GM12878 (cell line): ENCODE data around the gene P3H2. TPM values are rescaled to one million over a fixed set of nuclear protein-coding genes. Genes with fewer than 3 reads are reported as not detected.

ENCODE experiments used
- ATAC-seq: fragments of 200-7000 bp; cut with Tn5 transposase; 3 replicates; pipeline ENCODE4 v1.9.1; 2020; ENCODE audit warnings: mild to moderate bottlenecking, moderate library complexity
- BruUV-seq: library from RNA; stranded (reverse); fragments of 400-500 nt; replicated peaks from 2 replicates; lab custom pipeline; 2021; lab: Mats Ljungman, UMichigan
- CTCF ChIA-PET: fragments of 300-600 bp; sonication (Branson Sonifier 250); formaldehyde crosslinking; extraction: SDS; loops from one replicate; lab custom pipeline; 2021; ENCODE audit warnings: inconsistent platforms; lab: Yijun Ruan, JAX
- POLR2A ChIA-PET: fragments of 350-600 bp; formaldehyde crosslinking; extraction: SDS; loops from one replicate; lab custom pipeline; 2021; ENCODE audit warnings: inconsistent platforms; lab: Charles Lee
- RAD21 ChIA-PET: fragments of 300-600 bp; sonication (Branson Sonifier 250); formaldehyde crosslinking; loops from one replicate; lab custom pipeline; 2023; ENCODE audit warnings: antibody characterized with exemption; ENCODE audit not compliant: unreplicated experiment; lab: Charles Lee
- SMC1A ChIA-PET: fragments of 300-600 bp; sonication (Branson Sonifier 250); formaldehyde crosslinking; loops from one replicate; lab custom pipeline; 2023; ENCODE audit not compliant: unreplicated experiment, uncharacterized antibody; lab: Charles Lee
- DNase-seq: peaks from one replicate; pipeline ENCODE4 v3.0.0-alpha.2; 2011; ENCODE audit warnings: low read depth, low spot score
- FAIRE-seq: peaks from 3 replicates; lab custom pipeline; 2011; peaks lifted over from hg19 to GRCh38; lab: Jason Lieb, UNC
- H2AFZ ChIP-seq: 2 replicates; pipeline ENCODE4 v1.6.0; 2011; ENCODE audit warnings: low read depth, low read length, control low read depth; ENCODE audit not compliant: control insufficient read depth
- H3K27ac ChIP-seq: 2 replicates; pipeline ENCODE4 v1.5.1; 2011; ENCODE audit warnings: control low read depth; ENCODE audit not compliant: control insufficient read depth, insufficient read depth
- H3K27me3 ChIP-seq, 2 experiments: replicated peaks in 1 of 2; 2 replicates each; pipeline versions ENCODE4 v1.6.0 to v1.6.1; 2011; ENCODE audit warnings: low read length in 1 of 2; ENCODE audit not compliant: control insufficient read depth in 2 of 2, insufficient read depth in 2 of 2
- H3K36me3 ChIP-seq, 2 experiments: 2 replicates each; pipeline ENCODE4 v1.5.1; 2011; ENCODE audit warnings: low read length in 1 of 2; ENCODE audit not compliant: control insufficient read depth in 2 of 2, insufficient read depth in 2 of 2
- H3K4me1 ChIP-seq: 2 replicates; pipeline ENCODE4 v1.6.1; 2011; ENCODE audit warnings: mild to moderate bottlenecking, low read length, moderate library complexity, mixed read lengths; ENCODE audit not compliant: control insufficient read depth, insufficient read depth
- H3K4me2 ChIP-seq: 2 replicates; pipeline ENCODE4 v1.6.0; 2011; ENCODE audit warnings: control low read depth; ENCODE audit not compliant: control insufficient read depth, insufficient read depth
- H3K4me3 ChIP-seq: fragments of 200-600 bp; sonication (generic); 2 replicates; pipeline ENCODE4 v1.5.1; 2016
- H3K79me2 ChIP-seq: 2 replicates; pipeline ENCODE4 v1.6.0; 2011; ENCODE audit warnings: low read length; ENCODE audit not compliant: control insufficient read depth, insufficient read depth
- H3K9ac ChIP-seq: 2 replicates; pipeline ENCODE4 v1.8.0; 2011; ENCODE audit warnings: low read length, control low read depth, mixed read lengths; ENCODE audit not compliant: control insufficient read depth, insufficient read depth
- H3K9me3 ChIP-seq: replicated peaks from 3 replicates; pipeline ENCODE4 v1.5.1; 2011; ENCODE audit warnings: mild to moderate bottlenecking, low read length; ENCODE audit not compliant: control insufficient read depth, insufficient read depth
- H4K20me1 ChIP-seq: 2 replicates; pipeline ENCODE4 v1.6.0; 2011; ENCODE audit not compliant: control insufficient read depth, insufficient read depth
- CREM ChIP-seq: IDR thresholded peaks from 2 replicates; pipeline ENCODE4 v1.6.1; 2014; ENCODE audit warnings: antibody characterized with exemption, low read depth
- EED ChIP-seq: sonication (generic); IDR thresholded peaks from 2 replicates; pipeline ENCODE4 v1.6.1; 2016; ENCODE audit warnings: antibody characterized with exemption, low read depth
- FOXM1 ChIP-seq: IDR thresholded peaks from 2 replicates; pipeline ENCODE4 v1.6.1; 2012; ENCODE audit warnings: low read depth, mild to moderate bottlenecking, inconsistent platforms, low read length, moderate library complexity
- IKZF2 ChIP-seq, 2 experiments: fragments of 450-650 bp; IDR thresholded peaks; 2 replicates each; pipeline ENCODE4 v1.6.1; 2017; ENCODE audit warnings: mild to moderate bottlenecking in 2 of 2, moderate library complexity in 2 of 2
- IRF4 ChIP-seq: IDR thresholded peaks from 2 replicates; pipeline ENCODE4 v1.6.1; 2011; ENCODE audit warnings: low read depth, low read length
- JUNB ChIP-seq: IDR thresholded peaks from 2 replicates; pipeline ENCODE4 v1.6.1; 2016; ENCODE audit warnings: antibody characterized with exemption, mild to moderate bottlenecking
- NFIC ChIP-seq: IDR thresholded peaks from 2 replicates; pipeline ENCODE4 v1.6.1; 2012; ENCODE audit warnings: low read depth, mild to moderate bottlenecking, inconsistent platforms, low read length, moderate library complexity
- RUNX3 ChIP-seq: IDR thresholded peaks from 2 replicates; pipeline ENCODE4 v1.6.1; 2012; ENCODE audit warnings: low read length, inconsistent platforms
- SMAD5 ChIP-seq: IDR thresholded peaks from 2 replicates; pipeline ENCODE4 v1.6.1; 2016; ENCODE audit warnings: antibody characterized with exemption, low read depth
- ZBED1 ChIP-seq: IDR thresholded peaks from 2 replicates; pipeline ENCODE4 v1.6.1; 2016; ENCODE audit warnings: borderline replicate concordance
- ZNF217 ChIP-seq: fragments of 450-650 bp; IDR thresholded peaks from 2 replicates; pipeline ENCODE4 v1.6.1; 2017; ENCODE audit warnings: antibody characterized with exemption, mild to moderate bottlenecking
- WGBS: methylation state at CpG from one replicate; pipeline ENCODE4 v1.1.6; 2016; ENCODE audit warnings: low lambda C conversion rate; ENCODE audit not compliant: insufficient replicate concordance, insufficient coverage; ENCODE audit errors: missing lambda C conversion rate; 5-methylcytosine and 5-hydroxymethylcytosine counted together
- in situ Hi-C: fragments of 300-500 bp; cut with MboI; formaldehyde crosslinking; loops from 9 replicates; pipeline ENCODE4 v1.14.3; 2018; ENCODE audit warnings: mixed read lengths
- intact Hi-C: fragments of 100-400 bp; cut with micrococcal nuclease; formaldehyde crosslinking; loops from one replicate; pipeline ENCODE4 v1.14.2; 2022; ENCODE audit not compliant: unreplicated experiment
- polyA plus RNA-seq, 11 experiments: library from polyadenylated mRNA; depleted of rRNA in 4 of 11; unstranded in 6 of 11; stranded (reverse) in 5 of 11; fragments of >200 nt; fragmentation: Nextera tagmentation in 4 of 11; fragmentation: Illumina TruSeq in 1 of 11; extraction: Ambion mirVana in 4 of 11; extraction: Trizol in 1 of 11; gene quantifications; 1 replicate in 1 of 11; 2 replicates in 10 of 11; pipeline versions ENCODE4 v1.2.1 to v1.2.3, GENCODE V29; 2011 to 2016; ENCODE audit warnings: inconsistent platforms in 2 of 11, missing spikeins in 2 of 11, low read depth in 1 of 11
- total RNA-seq, 4 experiments: library from RNA; depleted of rRNA in 3 of 4; stranded (reverse); fragments of >200 nt in 3 of 4; fragmentation: Illumina TruSeq in 1 of 4; extraction: Trizol in 1 of 4; gene quantifications; 2 replicates each; pipeline versions ENCODE4 v1.2.1 to v1.2.3, GENCODE V29; 2013 to 2021
- TF ChIP-seq, protein P1 (sequence below): IDR thresholded peaks from 2 replicates; pipeline ENCODE4 v1.6.1; 2012; ENCODE audit warnings: low read depth, low read length, improper control_type of control experiment

Gene P3H2
- total and polyA plus RNA-seq, 10 of the 15 experiments (the other 5 are each of a cell fraction or from before 2014, with no cell fraction given), result 27.0 to 97.6 (median 83.2) TPM

- no peak overlapping the region for H2AFZ ChIP-seq
- in situ Hi-C loops, result no loop called here
These were observed 106.5 kb downstream of the P3H2 start for GRCh38 chr3:190013943-190014924.

More at GRCh38 chr3:190013943-190014924, 106.5 kb downstream of the P3H2 start:
- SMC1A ChIA-PET, result interaction anchor here (0.8 to 2.7 kb wide), 10 partner anchors 11 to 370 kb away, joined by 3 to 12 read pairs (median 4); no protein-coding TSS in a partner anchor
- TF ChIP-seq EED, result peak; percentile 90
- no peak for TF ChIP-seq SMAD5
- TF ChIP-seq IKZF2 (IDR thresholded peaks at IDR 0.05), result peak in 1 of 2 experiments; percentile 45; a peak in 1 of 4 replicates
- TF ChIP-seq, protein P1, sequence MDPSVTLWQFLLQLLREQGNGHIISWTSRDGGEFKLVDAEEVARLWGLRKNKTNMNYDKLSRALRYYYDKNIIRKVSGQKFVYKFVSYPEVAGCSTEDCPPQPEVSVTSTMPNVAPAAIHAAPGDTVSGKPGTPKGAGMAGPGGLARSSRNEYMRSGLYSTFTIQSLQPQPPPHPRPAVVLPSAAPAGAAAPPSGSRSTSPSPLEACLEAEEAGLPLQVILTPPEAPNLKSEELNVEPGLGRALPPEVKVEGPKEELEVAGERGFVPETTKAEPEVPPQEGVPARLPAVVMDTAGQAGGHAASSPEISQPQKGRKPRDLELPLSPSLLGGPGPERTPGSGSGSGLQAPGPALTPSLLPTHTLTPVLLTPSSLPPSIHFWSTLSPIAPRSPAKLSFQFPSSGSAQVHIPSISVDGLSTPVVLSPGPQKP, result no peak
- TF ChIP-seq JUNB, result peak; percentile 82
- TF ChIP-seq CREM, result peak; percentile 33; the same call in 1 of the 2 replicates
- peak; percentile 85 for TF ChIP-seq RUNX3
- peak; percentile 39; the same call in 1 of the 2 replicates for TF ChIP-seq NFIC
- TF ChIP-seq IRF4, result peak; percentile 50; the same call in 1 of the 2 replicates
- peak; percentile 40; the same call in 1 of the 2 replicates for TF ChIP-seq ZBED1
- TF ChIP-seq FOXM1, result 0 out of 2 replicates have a peak, but pooled peaks have one; percentile 3
- no peak for TF ChIP-seq ZNF217
- no peak for DNase-seq
- no peak for FAIRE-seq
- no peaks in the 10 kb centered on the region for H3K4me1 ChIP-seq
- RAD21 ChIA-PET, result interaction anchor here (1.1 to 2.0 kb wide), 6 partner anchors 47 to 304 kb away, joined by 3 to 5 read pairs (median 4); no protein-coding TSS in a partner anchor
- no peak overlapping the region for H3K4me2 ChIP-seq
- POLR2A ChIA-PET, result interaction anchor here (1.0 kb wide), 1 partner anchor 11 kb away, joined by 4 read pairs; no protein-coding TSS in a partner anchor
- H3K27ac ChIP-seq, result peak overlapping the region; percentile 18; the same call in 1 of the 2 replicates
- intact Hi-C loops, result no loop called here
- H3K36me3 ChIP-seq, result no peaks in the 10 kb centered on the region
- CTCF ChIA-PET, result interaction anchor here (0.7 to 1.9 kb wide), 7 partner anchors 9 to 202 kb away, joined by 3 to 5 read pairs (median 3); no protein-coding TSS in a partner anchor
- WGBS, result 12% methylated on average over 7 of the region's 7 CpGs
- H3K4me3 ChIP-seq, result no peak overlapping the region
- no peaks in the 10 kb centered on the region for H3K79me2 ChIP-seq
- no peaks in the 10 kb centered on the region for H3K9me3 ChIP-seq
- BruUV-seq, result no TSS peak
- no peak overlapping the region for H3K9ac ChIP-seq
- H3K27me3 ChIP-seq, result no peaks in the 10 kb centered on the region; a peak in 1 of 4 replicates
- no peaks in the 10 kb centered on the region for H4K20me1 ChIP-seq
- ATAC-seq, result peak; percentile 54
